GM12801 (cell line): ENCODE measurements around the gene ATG2A.

Source experiments
- CTCF ChIP-seq: IDR thresholded peaks from one replicate; pipeline ENCODE4 v1.5.1; 2011; ENCODE audit warnings: control low read depth; ENCODE audit not compliant: insufficient read length; ENCODE audit errors: extremely low read depth

ATG2A gene

GRCh38 chr11:64908766-64909165, 8.2 kb downstream of the ATG2A start:
- TF ChIP-seq CTCF = no peak

- TF ChIP-seq CTCF = no peak
These were observed 10.7 kb downstream of the ATG2A start for GRCh38 chr11:64906314-64906635.

- no peak for TF ChIP-seq CTCF
These were observed 11.3 kb downstream of the ATG2A start for GRCh38 chr11:64905516-64906313.

- TF ChIP-seq CTCF = no peak
These were observed 13.6 kb downstream of the ATG2A start for GRCh38 chr11:64903291-64903833.

GRCh38 chr11:64902102-64902900, 14.7 kb downstream of the ATG2A start:
- no peak for TF ChIP-seq CTCF

- TF ChIP-seq CTCF = no peak
These were observed 16.2 kb downstream of the ATG2A start for GRCh38 chr11:64900774-64901173.

- TF ChIP-seq CTCF = no peak
These were observed 16.7 kb downstream of the ATG2A start for GRCh38 chr11:64900263-64900678.
